B cell (primary cell): ENCODE results near the gene AMZ2. TPM values are rescaled to one million over a fixed set of nuclear protein-coding genes. Genes with fewer than 3 reads are reported as not detected.

Source experiments
- ATAC-seq: fragments of 200-7000 bp; cut with Tn5 transposase; one replicate; pipeline ENCODE4 v1.10.0; 2021; ENCODE audit warnings: low read depth, mild to moderate bottlenecking, moderate number of reproducible peaks, moderate library complexity
- CTCF ChIA-PET: fragments of 350-600 bp; sonication (Branson Sonifier 250); formaldehyde crosslinking; loops from one replicate; lab custom pipeline; 2021; ENCODE audit warnings: antibody characterized with exemption, inconsistent platforms; lab: Charles Lee
- POLR2A ChIA-PET: fragments of 350-600 bp; sonication (Branson Sonifier 250); formaldehyde crosslinking; loops from one replicate; lab custom pipeline; 2021; ENCODE audit warnings: antibody characterized with exemption; lab: Charles Lee
- DNase-seq: peaks from one replicate; pipeline ENCODE4 v3.0.0; 2013
- H2AFZ ChIP-seq: 2 replicates; pipeline ENCODE4 v1.6.1; 2012; ENCODE audit warnings: mild to moderate bottlenecking, low read depth, low read length; ENCODE audit not compliant: insufficient read depth, poor library complexity, severe bottlenecking
- H3K27ac ChIP-seq, 2 donors: 1 replicate in 1 of 2; 2 replicates in 1 of 2; pipeline ENCODE4 v1.5.1; 2012 to 2013; ENCODE audit warnings: low read length in 2 of 2, mild to moderate bottlenecking in 2 of 2, moderate library complexity in 1 of 2
- H3K27me3 ChIP-seq, 4 experiments: fragments of 200-600 bp in 1 of 4; sonication (generic) in 1 of 4; replicated peaks in 1 of 4; 1 replicate in 2 of 4; 2 replicates in 2 of 4; pipeline versions ENCODE4 v1.6.1 to v1.7.0; 2013 to 2016; ENCODE audit warnings: low read length in 3 of 4, mild to moderate bottlenecking in 2 of 4, mixed read lengths in 1 of 4, moderate library complexity in 1 of 4; ENCODE audit not compliant: insufficient read depth in 4 of 4, control insufficient read depth in 3 of 4; ENCODE audit errors: control extremely low read depth in 1 of 4
- H3K36me3 ChIP-seq, 2 experiments: replicated peaks in 1 of 2; 1 replicate in 1 of 2; 2 replicates in 1 of 2; pipeline versions ENCODE4 v1.6.1 to v1.7.1; 2013; ENCODE audit warnings: low read length in 1 of 2; ENCODE audit not compliant: insufficient read depth in 2 of 2, control insufficient read depth in 1 of 2; ENCODE audit errors: control extremely low read depth in 1 of 2, extremely low read depth in 1 of 2
- H3K4me1 ChIP-seq, 2 donors: fragments of 200-600 bp in 1 of 2; sonication (generic) in 1 of 2; 1 replicate in 1 of 2; 2 replicates in 1 of 2; pipeline versions ENCODE4 v1.5.1 to v1.6.1; 2013 to 2017; ENCODE audit warnings: low read length in 2 of 2; ENCODE audit not compliant: control insufficient read depth in 2 of 2, insufficient read depth in 2 of 2
- H3K4me2 ChIP-seq: replicated peaks from 2 replicates; pipeline ENCODE3; 2012; ENCODE audit warnings: mild to moderate bottlenecking, low read depth, low read length; ENCODE audit not compliant: poor library complexity, severe bottlenecking
- H3K4me3 ChIP-seq, 5 experiments: fragments of 200-600 bp in 1 of 5; sonication (generic) in 1 of 5; 1 replicate in 3 of 5; 2 replicates in 2 of 5; pipeline versions ENCODE4 v1.5.1 to v1.7.0; 2011 to 2016; ENCODE audit warnings: low read length in 4 of 5, mild to moderate bottlenecking in 4 of 5, low read depth in 2 of 5, control low read depth in 1 of 5, moderate library complexity in 1 of 5; ENCODE audit not compliant: insufficient read depth in 1 of 5; ENCODE audit errors: control extremely low read depth in 1 of 5, extremely low read depth in 1 of 5
- H3K79me2 ChIP-seq: fragments of 200-600 bp; sonication (generic); one replicate; pipeline ENCODE4 v1.6.0; 2016; ENCODE audit warnings: low read length; ENCODE audit not compliant: control insufficient read depth, insufficient read depth
- H3K9ac ChIP-seq: fragments of 200-600 bp; sonication (generic); 2 replicates; pipeline ENCODE4 v1.6.1; 2017; ENCODE audit warnings: mild to moderate bottlenecking, low read length, moderate library complexity
- H3K9me3 ChIP-seq, 3 donors: one replicate each; pipeline versions ENCODE4 v1.6.1 to v1.7.1; 2013; ENCODE audit warnings: low read length in 2 of 3; ENCODE audit not compliant: control insufficient read depth in 2 of 3, insufficient read depth in 1 of 3; ENCODE audit errors: control extremely low read depth in 1 of 3
- H4K20me1 ChIP-seq: 2 replicates; pipeline ENCODE4 v1.6.0; 2012; ENCODE audit warnings: mild to moderate bottlenecking, low read length; ENCODE audit not compliant: insufficient read depth, control insufficient read depth, poor library complexity, severe bottlenecking
- H3K27ac Mint-ChIP-seq: one replicate; pipeline ENCODE4 v1.8.0; 2021; ENCODE audit warnings: mixed read lengths
- H3K27me3 Mint-ChIP-seq: one replicate; pipeline ENCODE4 v1.8.0; 2021; ENCODE audit warnings: mixed read lengths
- H3K4me1 Mint-ChIP-seq: one replicate; pipeline ENCODE4 v1.8.0; 2021; ENCODE audit warnings: mixed read lengths
- H3K4me3 Mint-ChIP-seq: one replicate; pipeline ENCODE4 v1.8.0; 2021; ENCODE audit warnings: mixed read lengths
- H3K9me3 Mint-ChIP-seq: one replicate; pipeline ENCODE4 v1.8.0; 2022; ENCODE audit warnings: mixed read lengths; ENCODE audit not compliant: insufficient read depth
- CTCF ChIP-seq: fragments of 200-600 bp; IDR thresholded peaks from one replicate; pipeline ENCODE4 v1.8.0; 2022; ENCODE audit warnings: antibody characterized with exemption, mild to moderate bottlenecking
- EZH2 ChIP-seq: IDR thresholded peaks from 2 replicates; pipeline ENCODE4 v1.6.1; 2012; ENCODE audit warnings: borderline replicate concordance, low read depth, mild to moderate bottlenecking, moderate library complexity, low read length; ENCODE audit not compliant: insufficient read depth, poor library complexity, severe bottlenecking
- WGBS: methylation state at CpG from one replicate; pipeline ENCODE4 v1.1.5; 2013; ENCODE audit warnings: missing lambda C conversion rate; ENCODE audit not compliant: insufficient coverage; 5-methylcytosine and 5-hydroxymethylcytosine counted together
- intact Hi-C: fragments of 100-400 bp; cut with micrococcal nuclease; formaldehyde crosslinking; loops from one replicate; pipeline ENCODE4 v1.10.0; 2022
- polyA plus RNA-seq: library from polyadenylated mRNA; depleted of rRNA; stranded (reverse); fragments of >200 nt; gene quantifications from 2 replicates; pipeline ENCODE4 v1.2.3, GENCODE V29; 2012
- total RNA-seq, 2 donors: library from RNA; stranded (reverse); fragments of 120-200 nt in 1 of 2; gene quantifications; 1 replicate in 1 of 2; 2 replicates in 1 of 2; pipeline versions ENCODE4 v1.2.3 to v1.2.4, GENCODE V29; 2013 to 2022

Gene AMZ2
- total and polyA plus RNA-seq, 2 donors (not counting 1 experiment from before 2014, with no cell fraction given), result 64.1 to 70.7 TPM

DNA sequence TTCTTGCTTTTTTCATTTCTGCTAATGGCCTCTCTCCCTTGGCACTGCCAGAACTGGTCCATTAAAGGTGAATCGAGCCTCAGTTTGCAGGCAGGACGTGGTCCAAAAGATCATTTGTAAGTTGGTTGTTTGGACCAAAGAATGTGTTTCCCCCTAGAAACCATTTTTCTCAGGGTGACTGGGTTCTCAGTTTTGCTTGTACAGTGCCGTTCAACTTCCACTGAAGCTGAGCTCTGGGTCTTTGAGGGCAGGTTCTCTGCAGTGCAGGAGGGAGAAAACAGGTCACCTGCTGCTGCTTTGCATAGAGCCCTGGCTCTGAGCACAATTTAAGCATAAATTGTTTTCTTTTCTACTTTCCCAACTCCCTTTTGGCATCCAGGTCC lies 9.0 kb upstream of the AMZ2 start:
- peak; percentile 48 for DNase-seq
- no peak for ATAC-seq
- peaks cover 42 to 60% of the 10 kb centered on the region in 2 donors for H3K4me1 ChIP-seq
- peak overlapping the region; percentile 85 for H3K4me2 ChIP-seq
- ChIA-PET POLR2A (interaction anchor here (1.5 to 3.4 kb wide), 3 partner anchors 9 to 57 kb away, joined by 3 to 62 read pairs (median 15); partner anchors contain the start of gene AMZ2), CTCF (interaction anchor here (1.1 to 3.9 kb wide), 5 partner anchors 9 to 66 kb away, joined by 4 to 22 read pairs (median 7); partner anchors contain the start of gene AMZ2)
- no peaks in the 10 kb centered on the region for H4K20me1 ChIP-seq
- peaks cover 33% of the 10 kb centered on the region for H3K79me2 ChIP-seq
- Mint-ChIP-seq H3K27ac (peak overlapping the region; percentile 99), H3K27me3 (no peaks in the 10 kb centered on the region), H3K4me3 (peak overlapping the region; percentile 68), H3K9me3 (no peaks in the 10 kb centered on the region), H3K4me1 (peaks cover 64% of the 10 kb centered on the region)
- peaks cover 0 to 2% of the 10 kb centered on the region in 2 experiments for H3K36me3 ChIP-seq
- intact Hi-C loops, result loop anchor here (5.0 to 10.0 kb wide), 2 partner anchors 424 to 522 kb away; partner anchors contain the start of gene NOL11
- H2AFZ ChIP-seq, result peak overlapping the region; percentile 64
- H3K9ac ChIP-seq, result peak overlapping the region; percentile 84
- H3K9me3 ChIP-seq, result no peaks in the 10 kb centered on the region
- 0% methylated on average over 2 of the region's 3 CpGs for WGBS
- H3K27me3 ChIP-seq, result no peaks in the 10 kb centered on the region
- peak overlapping the region; percentile 99 to 100 for H3K27ac ChIP-seq
- H3K4me3 ChIP-seq, result no peak overlapping the region
- no peak for TF ChIP-seq EZH2
- no peak for TF ChIP-seq CTCF

DNA sequence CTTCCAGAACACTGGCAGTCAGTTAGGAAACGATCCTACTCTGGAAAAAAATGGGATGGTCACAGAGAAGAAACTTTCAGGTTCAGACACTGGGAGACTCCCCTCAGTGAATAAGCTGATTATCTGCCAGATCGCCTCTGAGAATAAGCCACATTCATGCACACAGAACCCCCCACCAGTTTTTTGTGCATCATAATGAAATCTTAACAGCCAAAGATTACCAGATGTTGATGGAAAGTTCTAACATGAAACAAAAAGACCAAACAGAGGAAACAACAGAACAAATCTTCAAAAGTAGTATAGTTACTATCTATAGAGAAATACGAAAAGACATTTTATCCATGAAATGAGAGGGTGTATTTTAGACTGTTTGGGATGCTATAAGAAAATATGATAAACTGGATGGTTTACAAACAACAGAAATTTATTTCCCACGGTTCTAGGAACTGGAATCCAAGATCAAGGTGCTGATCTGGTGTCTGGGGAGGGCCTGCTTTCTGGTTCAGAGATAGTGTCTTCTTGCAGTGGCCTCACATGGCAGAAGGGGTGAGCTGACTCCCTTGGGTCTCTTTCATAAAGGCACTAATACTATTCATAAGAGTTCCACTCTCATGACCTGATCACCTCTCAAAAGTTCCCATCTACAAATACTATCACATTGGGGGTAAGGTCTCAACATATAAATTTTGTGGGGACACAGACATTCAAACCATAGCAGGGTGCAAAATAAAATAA lies 8.0 kb upstream of the AMZ2 start:
- Histone ChIP-seq H4K20me1 (no peaks in the 10 kb centered on the region), H3K27ac (peak overlapping the region; percentile 99 to 100), H2AFZ (no peak overlapping the region), H3K9me3 (no peaks in the 10 kb centered on the region), H3K4me3 (no peak overlapping the region), H3K4me1 (peaks cover 42 to 55% of the 10 kb centered on the region in 2 donors), H3K36me3 (peaks cover 0 to 2% of the 10 kb centered on the region in 2 experiments), H3K4me2 (peak overlapping the region; percentile 85), H3K9ac (no peak overlapping the region), H3K27me3 (no peaks in the 10 kb centered on the region), H3K79me2 (peaks cover 32% of the 10 kb centered on the region)
- CTCF ChIA-PET, result interaction anchor here (0.6 to 1.5 kb wide), 3 partner anchors 35 to 237 kb away, joined by 3 to 5 read pairs (median 4); no protein-coding TSS in a partner anchor
- intact Hi-C loops, result loop anchor here (5.0 to 10.0 kb wide), 2 partner anchors 425 to 522 kb away; partner anchors contain the start of gene NOL11
- Mint-ChIP-seq H3K4me3 (peak overlapping the region; percentile 68), H3K9me3 (no peaks in the 10 kb centered on the region), H3K4me1 (peaks cover 63% of the 10 kb centered on the region), H3K27ac (peak overlapping the region; percentile 99), H3K27me3 (no peaks in the 10 kb centered on the region)
- ATAC-seq (no peak), DNase-seq (no peak)
- WGBS, result 55% methylated on average over 2 of the region's 4 CpGs
- TF ChIP-seq CTCF, result no peak
- POLR2A ChIA-PET, result interaction anchor here (0.5 to 0.6 kb wide), 2 partner anchors 59 to 381 kb away, joined by 4 to 10 read pairs; no protein-coding TSS in a partner anchor
